H9 (cell line): ENCODE measurements around the gene CCDC126. TPM values are rescaled to one million over a fixed set of nuclear protein-coding genes. Genes with fewer than 3 reads are reported as not detected.

ENCODE experiments used
- DNase-seq: peaks from one replicate; pipeline ENCODE4 v3.0.0-alpha.2; 2017
- H2AFZ ChIP-seq: one replicate; pipeline ENCODE4 v1.6.1; 2013; ENCODE audit warnings: mild to moderate bottlenecking, low read length, control low read depth, moderate library complexity
- H2AK5ac ChIP-seq: 2 replicates; pipeline ENCODE4 v1.6.1; 2013; ENCODE audit warnings: low read length, control low read depth, mixed read lengths; ENCODE audit not compliant: insufficient read length
- H2BK120ac ChIP-seq: one replicate; pipeline ENCODE4 v1.6.1; 2013; ENCODE audit warnings: low read depth, mild to moderate bottlenecking, low read length, control low read depth, inconsistent platforms; ENCODE audit not compliant: poor library complexity, severe bottlenecking
- H2BK12ac ChIP-seq: 2 replicates; pipeline ENCODE4 v1.6.1; 2013; ENCODE audit warnings: low read length, control low read depth, mixed read lengths, low read depth; ENCODE audit not compliant: insufficient read length
- H2BK15ac ChIP-seq: 2 replicates; pipeline ENCODE4 v1.6.1; 2013; ENCODE audit warnings: low read depth, low read length, control low read depth
- H2BK20ac ChIP-seq: one replicate; pipeline ENCODE4 v1.6.1; 2013; ENCODE audit warnings: low read depth, mild to moderate bottlenecking, low read length, control low read depth, inconsistent platforms; ENCODE audit not compliant: poor library complexity, severe bottlenecking
- H2BK5ac ChIP-seq: 2 replicates; pipeline ENCODE4 v1.6.1; 2013; ENCODE audit warnings: low read length, control low read depth, mixed read lengths; ENCODE audit not compliant: insufficient read length
- H3K14ac ChIP-seq: 2 replicates; pipeline ENCODE4 v1.6.1; 2013; ENCODE audit warnings: low read length, control low read depth; ENCODE audit not compliant: insufficient read depth
- H3K18ac ChIP-seq: 2 replicates; pipeline ENCODE4 v1.6.1; 2013; ENCODE audit warnings: low read depth, mild to moderate bottlenecking, mixed read lengths, low read length, control low read depth; ENCODE audit not compliant: insufficient read length
- H3K23ac ChIP-seq: 2 replicates; pipeline ENCODE4 v1.6.1; 2013; ENCODE audit warnings: low read length, control low read depth, mixed read lengths, low read depth; ENCODE audit not compliant: insufficient read length
- H3K23me2 ChIP-seq: 2 replicates; pipeline ENCODE4 v1.6.1; 2013; ENCODE audit warnings: low read depth, mild to moderate bottlenecking, mixed read lengths, low read length, control low read depth; ENCODE audit not compliant: insufficient read length, poor library complexity, severe bottlenecking
- H3K27ac ChIP-seq: 2 replicates; pipeline ENCODE4 v1.5.1; 2013; ENCODE audit warnings: low read length, control low read depth, mixed read lengths, low read depth; ENCODE audit not compliant: insufficient read length
- H3K27me3 ChIP-seq: 2 replicates; pipeline ENCODE4 v1.6.1; 2013; ENCODE audit warnings: low read length, control low read depth, inconsistent platforms; ENCODE audit not compliant: insufficient read depth
- H3K4ac ChIP-seq: 2 replicates; pipeline ENCODE4 v1.6.1; 2013; ENCODE audit warnings: low read depth, mild to moderate bottlenecking, control low read depth, inconsistent platforms, low read length, moderate library complexity
- H3K4me1 ChIP-seq: 2 replicates; pipeline ENCODE4 v1.6.1; 2013; ENCODE audit warnings: low read length, control low read depth, inconsistent platforms; ENCODE audit not compliant: insufficient read depth
- H3K4me2 ChIP-seq: 2 replicates; pipeline ENCODE4 v1.6.1; 2013; ENCODE audit warnings: low read length, control low read depth, mixed read lengths; ENCODE audit not compliant: insufficient read length, insufficient read depth
- H3K56ac ChIP-seq: 2 replicates; pipeline ENCODE4 v1.6.1; 2013; ENCODE audit warnings: low read depth, mild to moderate bottlenecking, mixed read lengths, low read length, control low read depth; ENCODE audit not compliant: insufficient read length
- H3K79me1 ChIP-seq: 2 replicates; pipeline ENCODE4 v1.6.1; 2013; ENCODE audit warnings: low read depth, mild to moderate bottlenecking, moderate library complexity, low read length, control low read depth, inconsistent platforms; ENCODE audit not compliant: insufficient read depth, poor library complexity, severe bottlenecking
- H3K79me2 ChIP-seq: 2 replicates; pipeline ENCODE4 v1.6.1; 2013; ENCODE audit warnings: low read length, control low read depth, inconsistent platforms; ENCODE audit not compliant: insufficient read depth
- H3K9ac ChIP-seq: 2 replicates; pipeline ENCODE4 v1.6.1; 2013; ENCODE audit warnings: low read length, control low read depth, mixed read lengths; ENCODE audit not compliant: insufficient read length; ENCODE audit errors: extremely low read depth
- H3K9me3 ChIP-seq: one replicate; pipeline ENCODE4 v1.6.1; 2013; ENCODE audit warnings: low read depth, low read length, inconsistent platforms; ENCODE audit not compliant: control insufficient read depth
- H3T11ph ChIP-seq: one replicate; pipeline ENCODE4 v1.6.1; 2013; ENCODE audit warnings: mild to moderate bottlenecking, low read length, control low read depth, inconsistent platforms
- H4K20me1 ChIP-seq: one replicate; pipeline ENCODE4 v1.6.1; 2013; ENCODE audit not compliant: control insufficient read depth, insufficient read length, insufficient read depth
- H4K5ac ChIP-seq: 2 replicates; pipeline ENCODE4 v1.6.1; 2013; ENCODE audit warnings: low read depth, mild to moderate bottlenecking, mixed read lengths, low read length, control low read depth; ENCODE audit not compliant: insufficient read length
- H4K8ac ChIP-seq: replicated peaks from 2 replicates; pipeline ENCODE4 v1.6.1; 2013; ENCODE audit warnings: low read length, control low read depth, mixed read lengths, low read depth; ENCODE audit not compliant: insufficient read length
- H4K91ac ChIP-seq: 2 replicates; pipeline ENCODE4 v1.6.1; 2013; ENCODE audit warnings: low read depth, mild to moderate bottlenecking, moderate library complexity, mixed read lengths, low read length, control low read depth; ENCODE audit not compliant: insufficient read length
- H3K27ac Mint-ChIP-seq, 3 experiments: 2 replicates in 2 of 3; 3 replicates in 1 of 3; pipeline ENCODE4 v1.8.0; 2020 to 2021; ENCODE audit warnings: mixed read lengths in 3 of 3, mild to moderate bottlenecking in 1 of 3, moderate library complexity in 1 of 3
- H3K27me3 Mint-ChIP-seq: 2 replicates; pipeline ENCODE4 v1.8.0; 2021; ENCODE audit warnings: low read depth, mild to moderate bottlenecking, moderate library complexity, mixed read lengths
- H3K36me3 Mint-ChIP-seq, 3 experiments: 2 replicates in 2 of 3; 3 replicates in 1 of 3; pipeline ENCODE4 v1.8.0; 2020 to 2021; ENCODE audit warnings: low read depth in 3 of 3, mixed read lengths in 3 of 3; ENCODE audit not compliant: insufficient read depth in 1 of 3
- H3K4me1 Mint-ChIP-seq, 2 experiments: 2 replicates each; pipeline ENCODE4 v1.8.0; 2020; ENCODE audit warnings: mixed read lengths in 2 of 2
- H3K4me3 Mint-ChIP-seq, 2 experiments: 2 replicates in 1 of 2; 3 replicates in 1 of 2; pipeline ENCODE4 v1.8.0; 2020 to 2021; ENCODE audit warnings: mild to moderate bottlenecking in 2 of 2, mixed read lengths in 2 of 2, moderate library complexity in 1 of 2
- H3K9me3 Mint-ChIP-seq, 2 experiments: 2 replicates in 1 of 2; 3 replicates in 1 of 2; pipeline ENCODE4 v1.8.0; 2020; ENCODE audit warnings: mild to moderate bottlenecking in 2 of 2, mixed read lengths in 2 of 2, moderate library complexity in 1 of 2
- WGBS: extraction: QIAGEN DNeasy Blood & Tissue Kit; methylation state at CpG from one replicate; pipeline ENCODE4 v1.1.7; 2013; ENCODE audit warnings: missing lambda C conversion rate, low lambda C conversion rate, mixed read lengths; ENCODE audit not compliant: insufficient read length; ENCODE audit errors: extremely low coverage; 5-methylcytosine and 5-hydroxymethylcytosine counted together
- total RNA-seq: library from RNA; stranded (reverse); gene quantifications from 2 replicates; pipeline ENCODE4 v1.2.1, GENCODE V29; 2021
- TF ChIP-seq, protein P1 (sequence below): fragments of 200-600 bp; sonication (generic); conservative IDR thresholded peaks from 3 replicates; pipeline ENCODE4 v1.8.0; 2021; ENCODE audit warnings: antibody characterized with exemption, mild to moderate bottlenecking

The CCDC126 gene
- total RNA-seq, 1 experiment from 2014 or later: 4.0 TPM

DNA sequence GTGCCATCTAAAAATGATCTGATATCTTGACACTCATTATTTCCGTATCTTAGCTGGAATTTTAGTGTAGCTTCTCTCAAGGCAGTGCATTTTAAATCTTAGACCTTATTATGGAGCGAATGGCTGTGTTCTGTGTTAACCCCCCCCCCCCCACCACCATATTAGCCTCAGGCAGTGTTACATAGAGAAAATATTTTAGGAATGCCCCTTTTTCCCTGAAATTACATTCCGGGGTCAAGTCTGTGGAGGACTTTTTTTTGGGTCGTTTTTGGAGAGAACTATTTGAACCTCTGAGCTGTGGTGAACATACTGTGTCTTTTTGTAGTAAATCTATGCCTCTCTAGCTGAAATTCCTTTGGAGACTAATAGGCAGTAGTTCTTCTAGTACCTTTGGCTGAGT lies 3.1 kb downstream of the CCDC126 start:
- Histone ChIP-seq H3K79me2 (no peaks in the 10 kb centered on the region), H2BK20ac (no peak overlapping the region), H3K4ac (no peak overlapping the region), H4K91ac (no peak overlapping the region), H3K27me3 (no peaks in the 10 kb centered on the region; the same call in 1 of the 2 replicates), H3K4me1 (0 out of 2 replicates have a peak, but pooled peaks cover 2% of the 10 kb centered on the region), H2BK15ac (no peak overlapping the region), H3K23ac (no peak overlapping the region), H4K20me1 (no peaks in the 10 kb centered on the region), H3K56ac (no peak overlapping the region), H3T11ph (no peak overlapping the region), H3K18ac (no peak overlapping the region), H2BK120ac (no peak overlapping the region), H2BK12ac (no peak overlapping the region), H2AK5ac (no peak overlapping the region), H3K4me2 (no peak overlapping the region), H4K5ac (no peak overlapping the region), H3K9ac (no peak overlapping the region), H3K79me1 (no peaks in the 10 kb centered on the region), H3K14ac (no peak overlapping the region), H2BK5ac (no peak overlapping the region), H3K9me3 (no peaks in the 10 kb centered on the region), H4K8ac (no peak overlapping the region), H3K23me2 (peaks cover 4% of the 10 kb centered on the region), H2AFZ (no peak overlapping the region), H3K27ac (no peak overlapping the region)
- no CpG with 5 or more reads among the region's 4 CpGs for WGBS
- Mint-ChIP-seq H3K4me3 (no peak overlapping the region; a peak in 1 of 5 replicates), H3K27me3 (peaks cover 22% of the 10 kb centered on the region), H3K9me3 (peaks cover 2 to 5% of the 10 kb centered on the region in 2 experiments; a peak in 3 of 5 replicates), H3K36me3 (peaks cover 0 to 4% (median 4%) of the 10 kb centered on the region in 3 experiments; a peak in 4 of 7 replicates), H3K27ac (no peak overlapping the region), H3K4me1 (peaks cover 14 to 19% of the 10 kb centered on the region in 2 experiments)
- no peak for DNase-seq
- TF ChIP-seq, protein P1, sequence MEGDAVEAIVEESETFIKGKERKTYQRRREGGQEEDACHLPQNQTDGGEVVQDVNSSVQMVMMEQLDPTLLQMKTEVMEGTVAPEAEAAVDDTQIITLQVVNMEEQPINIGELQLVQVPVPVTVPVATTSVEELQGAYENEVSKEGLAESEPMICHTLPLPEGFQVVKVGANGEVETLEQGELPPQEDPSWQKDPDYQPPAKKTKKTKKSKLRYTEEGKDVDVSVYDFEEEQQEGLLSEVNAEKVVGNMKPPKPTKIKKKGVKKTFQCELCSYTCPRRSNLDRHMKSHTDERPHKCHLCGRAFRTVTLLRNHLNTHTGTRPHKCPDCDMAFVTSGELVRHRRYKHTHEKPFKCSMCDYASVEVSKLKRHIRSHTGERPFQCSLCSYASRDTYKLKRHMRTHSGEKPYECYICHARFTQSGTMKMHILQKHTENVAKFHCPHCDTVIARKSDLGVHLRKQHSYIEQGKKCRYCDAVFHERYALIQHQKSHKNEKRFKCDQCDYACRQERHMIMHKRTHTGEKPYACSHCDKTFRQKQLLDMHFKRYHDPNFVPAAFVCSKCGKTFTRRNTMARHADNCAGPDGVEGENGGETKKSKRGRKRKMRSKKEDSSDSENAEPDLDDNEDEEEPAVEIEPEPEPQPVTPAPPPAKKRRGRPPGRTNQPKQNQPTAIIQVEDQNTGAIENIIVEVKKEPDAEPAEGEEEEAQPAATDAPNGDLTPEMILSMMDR: no peak
